Measurements from ENCODE around the gene LIPG. TPM values are rescaled to one million over a fixed set of nuclear protein-coding genes. Genes with fewer than 3 reads are reported as not detected.
"Not testable (repeated sequence)": the region's sequence is repeated elsewhere in the genome, so short reads cannot be mapped to it uniquely, and the experiment has no call there.

Gene LIPG
- 36.6 and 44.0 TPM in 2 replicates for total RNA-seq (2022)
- percentile 80 among the genes with signal in this experiment for Bru-seq, nascent RNA
- BruChase-seq, experiment 1, labeled RNA remaining after a 6-hour chase = percentile 68 among the genes with signal in this experiment
- percentile 83 among the genes with signal in this experiment for BruChase-seq, experiment 2, labeled RNA remaining after a 2-hour chase
- long read RNA-seq, full-length matches to known transcripts = 9 of 17 reads
- long read RNA-seq, partial matches to known transcripts = 3 of 17 reads
- long read RNA-seq, other reads (novel, unspliced or antisense) = 5 of 17 reads

DNA sequence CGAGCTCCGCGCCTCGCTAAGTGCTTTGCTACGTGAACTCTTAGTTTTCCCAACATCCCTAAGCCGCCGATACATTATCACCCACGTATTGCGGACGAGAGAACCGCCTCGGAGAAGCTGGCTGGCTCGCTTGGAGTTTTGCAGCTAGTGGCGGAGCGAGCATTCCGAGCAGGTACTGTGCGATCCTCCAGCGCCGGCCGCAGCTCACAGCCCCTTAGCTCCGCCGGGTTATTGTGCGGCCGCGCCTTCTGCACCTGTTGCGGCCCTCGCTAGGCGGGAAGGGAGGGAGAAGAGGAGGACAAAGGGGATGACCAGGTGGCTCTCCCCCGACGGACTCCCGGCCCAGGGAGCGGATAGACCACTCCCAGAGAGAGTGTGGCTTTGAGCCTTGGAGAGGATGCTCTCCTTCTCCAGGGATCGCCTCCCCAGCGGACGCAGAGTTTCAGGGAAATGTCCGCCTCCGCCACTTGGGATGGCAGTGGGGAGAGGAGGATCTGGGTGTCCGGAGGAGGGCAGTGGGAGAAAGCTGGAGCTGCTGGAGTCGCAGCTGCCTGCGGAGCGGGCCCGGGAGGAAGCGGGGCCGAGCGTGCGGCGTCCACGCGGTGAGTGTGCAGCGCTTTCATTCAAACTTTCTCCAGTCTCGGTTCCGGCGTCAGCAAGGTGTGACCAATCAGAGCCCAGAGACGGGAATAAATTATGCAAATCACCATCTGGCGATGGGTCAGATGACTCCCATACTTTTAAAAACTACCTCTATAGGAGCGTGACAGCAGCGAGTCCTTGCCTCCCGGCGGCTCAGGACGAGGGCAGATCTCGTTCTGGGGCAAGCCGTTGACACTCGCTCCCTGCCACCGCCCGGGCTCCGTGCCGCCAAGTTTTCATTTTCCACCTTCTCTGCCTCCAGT lies at the start of gene LIPG:
Gene LIPG (plus strand): TSS at position 769 of the 905 bp plus-strand sequence. CDS start 252 bp downstream, outside the sequence.
- H3K36me3 Mint-ChIP-seq (ENCODE audit: insufficient read depth, unreplicated experiment) = peaks cover 56% of the 10 kb centered on the region
- intact Hi-C loops (cut with micrococcal nuclease; ENCODE audit: unreplicated experiment) = loop anchor here (2.0 to 5.0 kb wide), 3 partner anchors 51 to 226 kb away; no protein-coding TSS in a partner anchor
- no peaks in the 10 kb centered on the region for H3K27me3 Mint-ChIP-seq (ENCODE audit: unreplicated experiment)
- CTCF ChIA-PET = interaction anchor here (0.6 to 2.3 kb wide), 6 partner anchors 51 to 297 kb away, joined by 3 to 13 read pairs (median 5); no protein-coding TSS in a partner anchor
- peak within 1 kb of the TSS; percentile 77 for H3K27ac Mint-ChIP-seq (ENCODE audit: unreplicated experiment)
- TSS peak; percentile 83 for BruUV-seq (replicated peaks)
- TF ChIP-seq, protein P1, sequence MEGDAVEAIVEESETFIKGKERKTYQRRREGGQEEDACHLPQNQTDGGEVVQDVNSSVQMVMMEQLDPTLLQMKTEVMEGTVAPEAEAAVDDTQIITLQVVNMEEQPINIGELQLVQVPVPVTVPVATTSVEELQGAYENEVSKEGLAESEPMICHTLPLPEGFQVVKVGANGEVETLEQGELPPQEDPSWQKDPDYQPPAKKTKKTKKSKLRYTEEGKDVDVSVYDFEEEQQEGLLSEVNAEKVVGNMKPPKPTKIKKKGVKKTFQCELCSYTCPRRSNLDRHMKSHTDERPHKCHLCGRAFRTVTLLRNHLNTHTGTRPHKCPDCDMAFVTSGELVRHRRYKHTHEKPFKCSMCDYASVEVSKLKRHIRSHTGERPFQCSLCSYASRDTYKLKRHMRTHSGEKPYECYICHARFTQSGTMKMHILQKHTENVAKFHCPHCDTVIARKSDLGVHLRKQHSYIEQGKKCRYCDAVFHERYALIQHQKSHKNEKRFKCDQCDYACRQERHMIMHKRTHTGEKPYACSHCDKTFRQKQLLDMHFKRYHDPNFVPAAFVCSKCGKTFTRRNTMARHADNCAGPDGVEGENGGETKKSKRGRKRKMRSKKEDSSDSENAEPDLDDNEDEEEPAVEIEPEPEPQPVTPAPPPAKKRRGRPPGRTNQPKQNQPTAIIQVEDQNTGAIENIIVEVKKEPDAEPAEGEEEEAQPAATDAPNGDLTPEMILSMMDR (IDR thresholded peaks at IDR 0.05; ENCODE audit: unreplicated experiment) = no peak
- H3K4me3 Mint-ChIP-seq (ENCODE audit: low read depth, unreplicated experiment) = peak within 1 kb of the TSS; percentile 91
- DNase-seq = peak; percentile 83
- peaks cover 16% of the 10 kb centered on the region for H3K4me1 Mint-ChIP-seq (ENCODE audit: low read depth, unreplicated experiment)
- H3K9me3 Mint-ChIP-seq (ENCODE audit: low read depth, unreplicated experiment) = no peaks in the 10 kb centered on the region

DNA sequence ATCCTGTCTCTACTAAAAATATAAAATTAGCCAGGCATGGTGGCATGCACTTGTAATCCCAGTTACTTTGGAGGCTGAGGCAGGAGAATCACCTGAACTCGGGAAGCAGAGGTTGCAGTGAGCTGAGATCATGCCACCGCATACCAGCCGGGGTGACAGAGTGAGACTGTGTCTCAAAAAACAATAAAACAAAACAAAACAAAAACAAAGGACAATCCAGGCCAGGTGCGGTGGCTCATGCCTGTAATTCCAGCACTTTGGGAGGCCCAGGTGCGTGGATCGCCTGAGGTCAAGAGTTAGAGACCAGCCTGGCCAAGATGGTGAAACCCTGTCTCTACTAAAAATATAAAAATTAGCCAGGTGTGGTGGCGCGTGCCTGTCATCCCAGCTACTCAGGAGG lies 49.0 kb upstream of the LIPG start:
- CTCF ChIA-PET; H3K4me3 Mint-ChIP-seq (ENCODE audit: low read depth, unreplicated experiment): not testable (repeated sequence)

DNA sequence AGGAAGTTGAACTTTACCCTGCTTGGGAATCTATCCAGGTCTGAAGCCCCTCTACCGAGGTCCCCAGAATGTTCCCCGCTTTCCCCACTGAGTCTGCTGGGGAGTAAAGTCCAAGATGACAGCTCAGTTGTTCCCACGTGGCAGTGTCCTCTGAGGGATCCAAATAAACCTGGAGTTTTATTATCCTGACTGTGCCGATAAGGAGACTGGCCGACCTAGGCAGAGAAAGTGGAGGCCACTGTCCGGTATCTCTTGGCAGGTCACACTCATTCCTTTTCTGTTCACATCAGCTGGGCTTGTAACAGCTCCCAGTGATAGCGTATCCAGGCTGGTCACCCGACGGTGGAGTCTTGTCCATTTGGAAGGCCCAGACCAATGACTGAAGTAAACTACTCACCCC lies 47.3 kb upstream of the LIPG start:
- no peak for DNase-seq
- CTCF ChIA-PET = interaction anchor here (1.4 kb wide), 1 partner anchor 13 kb away, joined by 3 read pairs; no protein-coding TSS in a partner anchor
- intact Hi-C loops (cut with micrococcal nuclease; ENCODE audit: unreplicated experiment) = no loop called here

More for the DNA sequence above, 49.0 kb upstream of the LIPG start:
- DNase-seq; H3K9me3 Mint-ChIP-seq (ENCODE audit: low read depth, unreplicated experiment); H3K27ac Mint-ChIP-seq (ENCODE audit: unreplicated experiment); BruUV-seq (replicated peaks); H3K4me1 Mint-ChIP-seq (ENCODE audit: low read depth, unreplicated experiment); intact Hi-C loops (cut with micrococcal nuclease; ENCODE audit: unreplicated experiment); H3K36me3 Mint-ChIP-seq (ENCODE audit: insufficient read depth, unreplicated experiment): not testable (repeated sequence)
- peaks cover 14% of the 10 kb centered on the region for H3K27me3 Mint-ChIP-seq (ENCODE audit: unreplicated experiment)

DNA sequence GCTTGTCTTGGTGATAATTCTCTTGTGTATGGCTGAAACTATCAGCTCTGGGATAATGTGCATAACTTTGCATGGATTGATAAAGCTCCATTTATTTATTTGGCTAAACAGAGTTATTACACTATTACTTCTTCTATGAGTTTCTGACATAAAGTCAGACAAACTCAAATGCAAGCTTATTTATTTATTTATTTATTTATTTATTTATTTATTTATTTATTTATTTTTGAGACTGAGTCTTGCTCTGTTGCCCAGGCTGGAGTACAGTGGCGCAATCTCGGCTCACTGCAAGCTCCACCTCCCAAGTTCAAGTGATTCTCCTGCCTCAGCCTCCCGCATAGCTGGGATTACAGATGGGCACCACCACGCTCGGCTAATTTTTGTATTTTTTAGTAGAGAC lies 46.9 kb upstream of the LIPG start:
- not testable (repeated sequence) for H3K4me3 Mint-ChIP-seq (ENCODE audit: low read depth, unreplicated experiment)
- CTCF ChIA-PET = interaction anchor here (0.6 to 1.4 kb wide), 2 partner anchors 13 to 1565 kb away, joined by 3 to 6 read pairs; no protein-coding TSS in a partner anchor

More for the DNA sequence above, 47.3 kb upstream of the LIPG start:
- Mint-ChIP-seq H3K9me3 (ENCODE audit: low read depth, unreplicated experiment) (no peaks in the 10 kb centered on the region), H3K27ac (ENCODE audit: unreplicated experiment) (no peak overlapping the region), H3K4me3 (ENCODE audit: low read depth, unreplicated experiment) (no peak overlapping the region), H3K36me3 (ENCODE audit: insufficient read depth, unreplicated experiment) (no peaks in the 10 kb centered on the region), H3K27me3 (ENCODE audit: unreplicated experiment) (no peaks in the 10 kb centered on the region), H3K4me1 (ENCODE audit: low read depth, unreplicated experiment) (no peaks in the 10 kb centered on the region)
- TF ChIP-seq, protein P1 (IDR thresholded peaks at IDR 0.05; ENCODE audit: unreplicated experiment) = no peak
- BruUV-seq (replicated peaks) = no TSS peak

DNA sequence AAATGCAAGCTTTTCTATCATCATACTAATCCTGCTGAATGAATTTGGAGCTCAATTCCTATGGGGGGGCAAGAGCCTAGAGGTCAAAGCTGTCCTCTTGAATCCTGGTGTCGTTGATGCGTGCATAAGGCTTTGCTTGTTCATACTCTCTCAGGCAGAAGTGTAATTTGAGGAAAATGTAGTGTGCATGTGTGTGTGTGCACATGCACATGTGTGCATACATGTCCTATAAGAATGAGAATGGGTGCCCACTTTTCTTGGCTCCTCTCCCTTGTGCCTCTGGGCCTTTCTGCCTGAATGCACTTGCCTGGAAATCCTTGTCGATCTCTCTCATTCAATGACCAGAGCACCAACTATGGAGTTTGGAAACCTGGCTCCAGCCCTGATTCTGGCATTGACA lies 46.3 kb upstream of the LIPG start:
- TF ChIP-seq, protein P1 (IDR thresholded peaks at IDR 0.05; ENCODE audit: unreplicated experiment) = no peak
- no TSS peak for BruUV-seq (replicated peaks)
- Mint-ChIP-seq H3K4me3 (ENCODE audit: low read depth, unreplicated experiment) (no peak overlapping the region), H3K36me3 (ENCODE audit: insufficient read depth, unreplicated experiment) (no peaks in the 10 kb centered on the region), H3K4me1 (ENCODE audit: low read depth, unreplicated experiment) (peaks cover under 1% of the 10 kb centered on the region), H3K27me3 (ENCODE audit: unreplicated experiment) (no peaks in the 10 kb centered on the region), H3K27ac (ENCODE audit: unreplicated experiment) (no peak overlapping the region), H3K9me3 (ENCODE audit: low read depth, unreplicated experiment) (no peaks in the 10 kb centered on the region)
- no peak for DNase-seq
- CTCF ChIA-PET = interaction anchor here (0.6 to 1.4 kb wide), 2 partner anchors 12 to 1564 kb away, joined by 3 to 6 read pairs; no protein-coding TSS in a partner anchor
- intact Hi-C loops (cut with micrococcal nuclease; ENCODE audit: unreplicated experiment) = no loop called here

More for the DNA sequence above, 46.9 kb upstream of the LIPG start:
- DNase-seq; BruUV-seq (replicated peaks); H3K27me3 Mint-ChIP-seq (ENCODE audit: unreplicated experiment); intact Hi-C loops (cut with micrococcal nuclease; ENCODE audit: unreplicated experiment); H3K36me3 Mint-ChIP-seq (ENCODE audit: insufficient read depth, unreplicated experiment); H3K27ac Mint-ChIP-seq (ENCODE audit: unreplicated experiment); H3K4me1 Mint-ChIP-seq (ENCODE audit: low read depth, unreplicated experiment); H3K9me3 Mint-ChIP-seq (ENCODE audit: low read depth, unreplicated experiment): not testable (repeated sequence)
